IPS DF 6.9 (cell line): ENCODE results near the gene UBAC1.
"Not testable (repeated sequence)": the region's sequence is repeated elsewhere in the genome, so short reads cannot be mapped to it uniquely, and the experiment has no call there.

Experiments
- DNase-seq: peaks from one replicate; pipeline ENCODE4 v3.0.0-alpha.2; 2013; ENCODE audit warnings: low read depth, low spot score
- H3K27ac ChIP-seq: one replicate; pipeline ENCODE4 v1.5.1; 2013; ENCODE audit warnings: low read length, control low read depth
- H3K27me3 ChIP-seq: 2 replicates; pipeline ENCODE4 v1.6.1; 2013; ENCODE audit warnings: mild to moderate bottlenecking, low read length; ENCODE audit not compliant: control insufficient read depth, insufficient read depth
- H3K36me3 ChIP-seq: 2 replicates; pipeline ENCODE4 v1.6.1; 2013; ENCODE audit warnings: low read length; ENCODE audit not compliant: control insufficient read depth, insufficient read depth
- H3K4me1 ChIP-seq: 2 replicates; pipeline ENCODE4 v1.6.1; 2013; ENCODE audit warnings: low read length; ENCODE audit not compliant: control insufficient read depth, insufficient read depth
- H3K4me3 ChIP-seq: 2 replicates; pipeline ENCODE4 v1.5.1; 2013; ENCODE audit warnings: mild to moderate bottlenecking, low read length
- H3K9me3 ChIP-seq: 2 replicates; pipeline ENCODE4 v1.6.1; 2013; ENCODE audit warnings: low read length, inconsistent platforms; ENCODE audit not compliant: control insufficient read depth, insufficient read depth
- WGBS: extraction: QIAGEN DNeasy Blood & Tissue Kit; methylation state at CpG from one replicate; pipeline ENCODE4 v1.1.7; 2013; ENCODE audit warnings: mixed read lengths, missing lambda C conversion rate; ENCODE audit not compliant: insufficient read length, insufficient coverage; 5-methylcytosine and 5-hydroxymethylcytosine counted together

UBAC1 gene

DNA sequence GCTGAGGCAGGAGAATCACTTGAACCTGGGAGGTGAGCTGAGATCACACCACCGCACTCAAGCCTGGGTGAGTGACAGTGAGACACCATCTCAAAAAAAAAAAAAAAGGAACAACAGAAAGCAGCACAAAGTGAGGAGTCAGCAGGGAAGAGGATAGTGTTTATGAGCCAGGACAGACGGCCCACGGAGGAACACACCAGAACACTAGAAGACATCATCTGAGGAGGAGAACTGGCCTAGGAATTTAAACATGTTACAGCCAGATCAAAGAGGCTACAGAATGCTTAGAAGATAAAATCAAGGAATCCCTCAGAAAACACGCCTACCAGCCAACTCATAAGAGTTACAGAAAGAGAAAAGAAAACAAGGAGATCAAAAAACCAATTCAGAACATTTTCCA is 12.2 kb downstream of the UBAC1 start:
- Histone ChIP-seq H3K9me3 (no peaks in the 10 kb centered on the region), H3K27ac (no peak overlapping the region), H3K4me3 (no peak overlapping the region), H3K4me1 (no peaks in the 10 kb centered on the region), H3K36me3 (peaks cover 24% of the 10 kb centered on the region), H3K27me3 (no peaks in the 10 kb centered on the region)
- no peak for DNase-seq
- WGBS = no CpG with 5 or more reads among the region's 4 CpGs

DNA sequence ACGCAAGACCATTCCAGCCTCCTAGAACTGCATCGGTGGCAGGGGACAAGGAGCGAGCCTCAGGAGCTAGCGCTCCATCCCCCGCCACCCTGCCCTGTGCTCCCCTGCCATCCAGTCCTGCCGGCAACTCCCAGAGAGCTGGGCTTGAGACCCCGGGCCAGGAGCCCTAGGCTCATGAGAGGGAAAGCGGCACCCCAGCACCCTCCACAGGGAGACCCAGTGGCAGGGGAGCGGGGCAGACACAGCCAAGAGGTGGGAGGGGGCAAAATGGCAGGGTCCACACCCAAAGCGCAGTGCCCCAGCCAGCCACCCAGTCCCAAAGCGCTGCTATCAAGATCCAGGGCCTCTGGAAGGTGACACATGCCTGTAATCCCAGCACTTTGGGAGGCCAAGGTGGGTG is 12.7 kb downstream of the UBAC1 start:
- H3K9me3 ChIP-seq = no peaks in the 10 kb centered on the region
- H3K27me3 ChIP-seq = no peaks in the 10 kb centered on the region
- no peak overlapping the region for H3K4me3 ChIP-seq
- H3K4me1 ChIP-seq = no peaks in the 10 kb centered on the region
- WGBS = no CpG with 5 or more reads among the region's 11 CpGs
- H3K27ac ChIP-seq = no peak overlapping the region
- H3K36me3 ChIP-seq = peaks cover 24% of the 10 kb centered on the region
- DNase-seq = no peak

DNA sequence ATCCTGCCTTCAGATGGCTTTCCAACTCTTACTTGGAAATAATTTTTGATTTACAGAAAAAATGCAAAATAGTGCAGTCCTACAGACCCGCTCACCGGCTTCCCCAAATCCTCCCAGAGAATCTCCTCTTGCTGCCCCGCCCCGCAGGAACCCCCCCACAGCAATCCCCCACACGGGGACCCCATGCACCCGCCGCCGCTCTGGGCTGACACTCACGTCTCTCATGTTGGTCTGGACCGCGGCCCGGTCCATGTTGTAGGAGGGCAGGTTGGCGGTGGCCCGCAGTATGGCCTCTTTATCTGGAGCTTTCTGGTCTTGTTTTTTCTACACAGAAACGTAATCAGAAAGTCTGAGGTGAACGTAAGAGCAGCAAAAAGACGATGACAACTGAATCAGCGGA is 13.6 kb downstream of the UBAC1 start:
- Histone ChIP-seq H3K4me3 (no peak overlapping the region), H3K27me3 (no peaks in the 10 kb centered on the region), H3K27ac (no peak overlapping the region), H3K9me3 (no peaks in the 10 kb centered on the region), H3K4me1 (no peaks in the 10 kb centered on the region), H3K36me3 (peaks cover 21% of the 10 kb centered on the region)
- DNase-seq = no peak
- WGBS = no CpG with 5 or more reads among the region's 18 CpGs

DNA sequence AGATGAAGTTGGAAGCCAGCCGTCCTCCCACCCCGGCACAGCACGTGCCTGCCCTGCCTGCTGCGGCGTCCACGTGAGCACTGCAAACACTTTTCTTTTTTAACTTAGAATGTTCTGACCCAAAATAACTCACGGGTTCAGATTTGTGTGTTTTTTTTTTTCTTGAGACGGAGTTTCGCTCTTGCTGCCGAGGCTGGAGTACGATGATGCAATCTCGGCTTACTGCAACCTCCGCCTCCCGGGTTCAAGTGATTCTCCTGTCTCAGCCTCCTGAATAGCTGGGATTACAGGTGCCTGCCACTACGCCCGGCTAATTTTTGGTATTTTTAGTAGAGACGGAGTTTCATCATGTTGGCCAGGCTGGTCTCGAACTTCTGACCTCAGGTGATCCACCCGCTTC is 14.1 kb downstream of the UBAC1 start:
- no CpG with 5 or more reads among the region's 19 CpGs for WGBS
- DNase-seq = not testable (repeated sequence)

DNA sequence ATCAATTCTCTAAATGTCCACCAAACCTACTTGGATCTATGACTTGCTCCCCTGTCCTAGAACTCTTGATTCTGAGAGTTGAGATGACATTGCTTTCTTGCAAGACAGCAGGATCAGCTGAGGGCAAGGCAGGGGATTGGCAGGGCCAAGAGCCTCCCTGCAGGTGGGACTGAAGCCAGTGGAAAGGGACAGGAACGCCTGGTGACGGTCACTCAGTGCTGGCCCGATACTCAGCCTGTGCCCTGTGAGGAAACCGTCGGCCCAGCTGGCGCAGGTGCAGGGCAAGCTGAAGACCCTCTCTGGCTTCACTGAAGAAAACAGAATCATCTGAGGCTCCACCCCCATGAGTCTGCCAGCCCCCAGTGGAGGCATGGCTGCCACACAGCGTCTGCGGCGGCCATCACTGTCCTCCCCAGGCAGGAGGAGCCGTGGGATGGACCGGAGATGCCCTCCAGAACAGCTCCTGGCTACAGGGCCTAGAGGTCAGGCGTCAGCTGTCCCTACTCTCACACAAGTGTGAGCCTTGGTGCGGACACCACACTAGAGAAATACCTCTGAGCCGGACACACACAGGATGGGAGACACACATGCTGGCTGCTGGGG is 14.7 kb downstream of the UBAC1 start:
- H3K4me3 ChIP-seq = no peak overlapping the region
- no peaks in the 10 kb centered on the region for H3K4me1 ChIP-seq
- no peaks in the 10 kb centered on the region for H3K9me3 ChIP-seq
- no CpG with 5 or more reads among the region's 14 CpGs for WGBS
- no peaks in the 10 kb centered on the region for H3K27me3 ChIP-seq
- peaks cover 18% of the 10 kb centered on the region for H3K36me3 ChIP-seq
- no peak overlapping the region for H3K27ac ChIP-seq
- no peak for DNase-seq

More for the DNA sequence above, 14.1 kb downstream of the UBAC1 start:
- H3K4me1 ChIP-seq, H3K27ac ChIP-seq, H3K4me3 ChIP-seq, H3K27me3 ChIP-seq, H3K9me3 ChIP-seq: not testable (repeated sequence)
- H3K36me3 ChIP-seq = peaks cover 21% of the 10 kb centered on the region

DNA sequence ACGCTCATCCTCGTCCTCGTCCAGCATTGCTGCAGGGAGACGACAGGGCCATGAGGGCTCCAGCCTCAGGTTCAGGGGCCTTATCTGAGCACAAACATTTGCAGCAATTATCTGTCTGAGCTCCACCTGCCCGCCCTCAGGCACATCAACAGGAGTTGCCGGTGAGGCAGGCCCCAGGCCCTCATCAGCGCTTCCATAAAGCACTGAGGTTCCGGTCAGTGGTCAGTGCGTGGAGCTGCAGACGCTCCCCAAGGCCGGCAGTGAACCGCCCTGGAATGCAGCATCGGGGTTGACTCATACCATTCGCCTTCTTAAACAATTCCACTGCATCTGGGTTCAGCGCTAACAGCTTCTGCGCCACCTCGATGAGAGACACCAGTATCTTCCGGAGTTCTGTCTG is 15.2 kb downstream of the UBAC1 start:
- H3K36me3 ChIP-seq = peaks cover 18% of the 10 kb centered on the region
- no CpG with 5 or more reads among the region's 18 CpGs for WGBS
- no peak for DNase-seq

DNA sequence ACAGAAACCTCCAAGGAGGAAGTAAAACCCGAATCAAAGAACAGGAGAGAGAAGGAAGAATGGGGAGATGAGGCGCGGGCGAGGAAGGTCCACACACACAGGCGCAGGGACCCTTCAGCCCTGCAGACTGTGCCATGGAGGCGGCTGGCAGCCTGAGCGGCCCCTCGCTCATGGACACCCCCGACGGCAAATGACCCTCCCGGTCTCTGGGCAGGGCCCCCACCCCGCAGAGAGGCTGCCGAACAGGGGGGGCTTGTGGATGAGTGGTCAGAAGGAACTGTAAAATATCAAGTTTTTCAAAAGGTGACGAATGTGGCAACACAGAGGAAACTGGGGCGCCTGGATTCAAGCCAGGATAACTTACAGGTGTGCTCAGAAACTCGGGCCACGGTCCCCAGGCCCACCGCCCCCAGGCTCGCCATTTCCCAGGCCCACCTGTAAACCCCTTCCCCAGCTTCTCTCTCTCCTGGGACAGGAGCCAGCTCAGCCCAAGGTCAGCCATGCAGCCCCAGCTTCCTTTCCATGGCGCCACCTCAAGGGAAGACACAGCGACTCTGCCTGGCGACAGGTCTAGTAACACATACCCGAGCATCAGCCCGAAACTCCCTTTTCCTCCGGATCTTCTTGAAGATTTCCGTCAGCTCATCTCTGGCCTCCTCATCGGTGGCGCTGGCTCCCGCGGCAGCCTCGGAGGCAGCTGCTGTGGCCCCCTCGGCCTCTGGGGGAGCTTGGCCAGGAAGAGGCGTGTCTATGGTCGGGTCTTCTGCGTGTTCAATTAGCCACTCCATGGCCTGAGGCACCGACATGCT is 16.5 kb downstream of the UBAC1 start:
- Histone ChIP-seq H3K4me3 (no peak overlapping the region), H3K9me3 (no peaks in the 10 kb centered on the region), H3K27ac (no peak overlapping the region), H3K36me3 (peaks cover 20% of the 10 kb centered on the region), H3K27me3 (no peaks in the 10 kb centered on the region), H3K4me1 (no peaks in the 10 kb centered on the region)
- DNase-seq = no peak
- WGBS = no CpG with 5 or more reads among the region's 36 CpGs

More for the DNA sequence above, 15.2 kb downstream of the UBAC1 start:
- Histone ChIP-seq H3K27ac (no peak overlapping the region), H3K4me1 (no peaks in the 10 kb centered on the region), H3K27me3 (no peaks in the 10 kb centered on the region), H3K4me3 (no peak overlapping the region), H3K9me3 (no peaks in the 10 kb centered on the region)

DNA sequence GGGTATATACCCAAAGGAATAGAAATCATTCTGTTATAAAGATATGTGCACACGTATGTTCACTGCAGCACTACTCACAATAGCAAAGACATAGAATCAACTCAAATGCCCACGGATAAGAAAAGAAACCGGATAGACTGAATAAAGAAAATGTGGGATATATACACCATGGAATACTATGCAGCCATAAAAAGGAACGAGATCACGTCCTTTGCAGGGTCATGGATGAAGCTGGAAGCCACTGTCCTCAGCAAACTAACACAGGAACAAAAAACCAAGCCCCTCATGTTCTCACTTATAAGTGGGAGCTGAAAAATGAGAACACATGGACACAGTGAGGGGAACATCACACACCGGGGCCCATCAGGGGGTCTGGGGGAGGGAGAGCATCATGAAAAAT is 17.6 kb downstream of the UBAC1 start:
- no CpG with 5 or more reads among the region's 6 CpGs for WGBS
- H3K4me1 ChIP-seq, H3K27me3 ChIP-seq, H3K27ac ChIP-seq, DNase-seq, H3K4me3 ChIP-seq, H3K9me3 ChIP-seq: not testable (repeated sequence)
- peaks cover 24% of the 10 kb centered on the region for H3K36me3 ChIP-seq

DNA sequence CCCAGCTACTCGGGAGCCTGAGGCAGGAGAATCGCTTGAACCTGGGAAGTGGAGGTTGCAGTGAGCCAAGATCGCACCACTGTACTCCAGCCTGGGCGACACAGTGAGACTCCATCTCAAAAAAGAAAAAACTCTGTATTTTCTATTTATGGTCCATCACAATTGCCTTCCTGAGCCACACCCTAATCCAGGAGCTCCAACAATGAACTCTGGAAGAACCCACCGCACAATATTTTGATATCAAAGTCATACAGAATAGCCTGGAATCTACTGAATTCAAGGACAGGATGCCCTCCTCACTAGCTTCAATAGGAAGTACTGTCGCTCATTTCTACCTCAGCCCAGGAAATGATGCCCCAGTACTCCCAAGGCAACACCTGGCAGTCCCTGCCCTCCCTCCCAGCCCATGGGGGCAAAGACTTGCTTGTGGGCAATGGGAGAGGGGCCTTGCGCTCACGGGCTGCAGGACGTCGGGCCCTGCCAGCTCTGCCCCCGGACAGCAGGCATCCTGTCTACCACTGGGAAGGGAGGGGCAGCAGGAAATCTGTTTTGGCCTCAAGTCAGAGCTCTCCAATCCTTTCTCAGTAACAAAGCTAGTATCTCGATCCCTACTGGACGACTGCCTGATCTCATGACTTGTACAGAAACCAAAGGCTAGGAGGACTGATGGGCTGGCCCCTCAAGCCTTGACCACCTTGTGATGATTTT is 19.7 kb downstream of the UBAC1 start:
- no CpG with 5 or more reads among the region's 13 CpGs for WGBS
- H3K4me1 ChIP-seq = no peaks in the 10 kb centered on the region
- H3K27me3 ChIP-seq = no peaks in the 10 kb centered on the region
- no peak overlapping the region for H3K4me3 ChIP-seq
- DNase-seq = no peak
- no peaks in the 10 kb centered on the region for H3K9me3 ChIP-seq
- peaks cover 34% of the 10 kb centered on the region for H3K36me3 ChIP-seq
- no peak overlapping the region for H3K27ac ChIP-seq

DNA sequence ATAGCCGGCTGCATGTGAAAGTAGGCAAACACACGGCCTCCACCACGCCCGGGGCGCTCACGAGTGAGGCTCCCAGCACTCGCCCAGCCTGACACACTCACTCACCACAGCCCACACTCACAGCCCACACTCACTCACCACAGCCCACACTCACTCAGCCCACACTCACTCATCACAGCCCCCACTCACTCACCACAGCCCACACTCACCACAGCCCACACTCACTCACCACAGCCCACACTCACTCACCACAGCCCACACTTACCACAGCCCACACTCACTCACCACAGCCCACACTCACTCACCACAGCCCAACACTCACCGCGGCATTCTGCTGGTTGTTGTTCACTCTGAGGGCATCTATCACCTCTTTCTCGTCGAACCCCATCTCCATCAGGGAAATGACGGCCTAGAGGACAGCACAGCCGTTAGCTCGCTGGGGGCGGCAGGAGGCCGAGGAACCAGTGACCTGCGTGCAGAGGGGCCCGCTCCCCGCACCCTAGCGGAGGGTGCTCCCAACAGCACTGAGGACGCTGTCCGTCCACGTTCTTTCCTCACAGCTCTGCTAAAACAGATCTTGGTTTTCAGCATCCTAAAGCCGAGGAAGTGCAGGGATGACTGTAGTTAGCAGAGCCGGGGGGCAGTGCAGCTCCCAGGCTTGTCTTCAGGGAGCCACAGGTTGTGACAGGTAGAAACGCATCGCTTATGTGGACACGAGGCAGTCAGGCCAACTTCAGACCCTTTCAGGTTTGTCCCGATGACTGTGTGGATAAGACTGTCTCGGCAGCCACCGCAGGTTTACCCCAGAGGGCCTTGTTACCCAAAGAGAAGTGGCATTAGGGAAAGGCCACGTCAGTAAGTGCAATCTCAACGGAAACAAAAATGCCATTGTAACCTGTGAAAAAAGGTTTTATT is 21.6 kb downstream of the UBAC1 start:
- DNase-seq = no peak
- Histone ChIP-seq H3K27ac (no peak overlapping the region), H3K36me3 (peaks cover 22% of the 10 kb centered on the region), H3K4me3 (no peak overlapping the region), H3K4me1 (no peaks in the 10 kb centered on the region), H3K9me3 (no peaks in the 10 kb centered on the region), H3K27me3 (no peaks in the 10 kb centered on the region)
- WGBS = no CpG with 5 or more reads among the region's 33 CpGs
